RWPE2 (cell line): ENCODE results near the gene ACTL6A.

Experiments used
- ATAC-seq: fragments of 200-7000 bp; cut with Tn5 transposase; 3 replicates; pipeline ENCODE4 v1.9.1; 2021; ENCODE audit warnings: low read depth
- DNase-seq: peaks from one replicate; pipeline ENCODE4 v3.0.0-alpha.2; 2020; ENCODE audit warnings: low spot score
- H3K27ac ChIP-seq: fragments of 450-650 bp; 2 replicates; pipeline ENCODE4 v1.5.1; 2017; ENCODE audit warnings: mild to moderate bottlenecking; ENCODE audit not compliant: poor library complexity, severe bottlenecking
- H3K27me3 ChIP-seq: fragments of 250-450 bp; sonication (Bioruptor Pico); 2 replicates; pipeline ENCODE4 v1.5.1; 2021; ENCODE audit warnings: mild to moderate bottlenecking, moderate library complexity; ENCODE audit not compliant: insufficient read depth, poor library complexity, severe bottlenecking
- H3K36me3 ChIP-seq: fragments of 250-450 bp; sonication (Bioruptor Pico); 2 replicates; pipeline ENCODE4 v1.5.1; 2020; ENCODE audit warnings: low read depth, mild to moderate bottlenecking, moderate library complexity
- H3K4me1 ChIP-seq: fragments of 250-450 bp; sonication (Bioruptor Pico); 2 replicates; pipeline ENCODE4 v1.5.1; 2021; ENCODE audit warnings: mild to moderate bottlenecking, moderate library complexity; ENCODE audit not compliant: insufficient read depth, poor library complexity, severe bottlenecking
- H3K4me3 ChIP-seq: fragments of 250-450 bp; sonication (Bioruptor Pico); 2 replicates; pipeline ENCODE4 v1.5.1; 2021; ENCODE audit warnings: mild to moderate bottlenecking, moderate library complexity; ENCODE audit not compliant: severe bottlenecking
- H3K9me3 ChIP-seq: fragments of 250-450 bp; sonication (Bioruptor Pico); 2 replicates; pipeline ENCODE4 v1.5.1; 2021; ENCODE audit warnings: mild to moderate bottlenecking, moderate library complexity; ENCODE audit not compliant: severe bottlenecking
- TF ChIP-seq, protein P1 (sequence below): fragments of 450-650 bp; IDR thresholded peaks from one replicate; pipeline ENCODE4 v1.5.1; 2017; ENCODE audit warnings: mild to moderate bottlenecking, moderate library complexity; ENCODE audit not compliant: poor library complexity, severe bottlenecking

ACTL6A gene

DNA sequence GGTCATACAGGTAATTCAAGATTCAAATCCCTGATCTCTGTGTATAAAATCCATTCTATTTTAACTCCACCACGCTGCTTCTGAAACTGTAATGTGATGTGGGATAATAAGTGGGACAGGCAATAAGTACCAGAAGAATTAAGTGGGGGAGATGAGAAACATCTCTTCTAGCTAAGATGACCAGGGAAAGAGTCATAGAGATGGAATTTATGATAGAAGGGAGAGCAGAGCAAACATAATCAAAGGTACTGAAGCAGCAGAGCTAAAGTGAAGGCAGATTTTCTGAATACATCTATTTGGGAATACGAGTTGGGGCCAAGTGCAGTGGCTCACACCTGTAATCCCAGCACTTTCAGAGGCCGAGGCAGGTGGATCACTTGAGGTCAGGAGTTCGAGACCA, 36.8 kb downstream of the ACTL6A start:
- no peaks in the 10 kb centered on the region for H3K27me3 ChIP-seq
- ATAC-seq, result no peak
- peaks cover 83% of the 10 kb centered on the region for H3K36me3 ChIP-seq
- no peaks in the 10 kb centered on the region for H3K9me3 ChIP-seq
- H3K4me1 ChIP-seq, result no peaks in the 10 kb centered on the region
- H3K27ac ChIP-seq, result no peak overlapping the region
- H3K4me3 ChIP-seq, result no peak overlapping the region
- TF ChIP-seq, protein P1, sequence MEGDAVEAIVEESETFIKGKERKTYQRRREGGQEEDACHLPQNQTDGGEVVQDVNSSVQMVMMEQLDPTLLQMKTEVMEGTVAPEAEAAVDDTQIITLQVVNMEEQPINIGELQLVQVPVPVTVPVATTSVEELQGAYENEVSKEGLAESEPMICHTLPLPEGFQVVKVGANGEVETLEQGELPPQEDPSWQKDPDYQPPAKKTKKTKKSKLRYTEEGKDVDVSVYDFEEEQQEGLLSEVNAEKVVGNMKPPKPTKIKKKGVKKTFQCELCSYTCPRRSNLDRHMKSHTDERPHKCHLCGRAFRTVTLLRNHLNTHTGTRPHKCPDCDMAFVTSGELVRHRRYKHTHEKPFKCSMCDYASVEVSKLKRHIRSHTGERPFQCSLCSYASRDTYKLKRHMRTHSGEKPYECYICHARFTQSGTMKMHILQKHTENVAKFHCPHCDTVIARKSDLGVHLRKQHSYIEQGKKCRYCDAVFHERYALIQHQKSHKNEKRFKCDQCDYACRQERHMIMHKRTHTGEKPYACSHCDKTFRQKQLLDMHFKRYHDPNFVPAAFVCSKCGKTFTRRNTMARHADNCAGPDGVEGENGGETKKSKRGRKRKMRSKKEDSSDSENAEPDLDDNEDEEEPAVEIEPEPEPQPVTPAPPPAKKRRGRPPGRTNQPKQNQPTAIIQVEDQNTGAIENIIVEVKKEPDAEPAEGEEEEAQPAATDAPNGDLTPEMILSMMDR, result no peak
- DNase-seq, result no peak

DNA sequence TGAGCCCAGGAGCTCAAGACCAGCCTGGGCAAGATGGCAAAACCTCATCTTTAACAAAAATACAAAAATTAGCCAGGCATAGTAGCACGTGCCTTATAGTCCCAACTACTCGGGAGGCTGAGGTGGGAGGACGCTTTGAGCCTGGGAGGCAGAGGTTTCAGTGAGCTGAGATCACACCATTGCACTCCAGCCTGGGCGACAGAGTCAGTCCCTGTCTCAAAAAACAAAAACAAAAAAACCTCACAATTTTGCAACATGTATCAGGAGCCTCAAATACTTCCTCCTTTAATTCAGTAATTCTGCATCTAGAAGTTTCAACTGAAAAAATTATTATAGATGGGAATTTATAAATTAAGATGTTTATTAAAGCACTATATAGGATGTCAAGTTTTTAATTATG, 40.6 kb downstream of the ACTL6A start:
- Histone ChIP-seq H3K4me1 (no peaks in the 10 kb centered on the region), H3K27me3 (no peaks in the 10 kb centered on the region), H3K4me3 (peak overlapping the region; percentile 82), H3K9me3 (no peaks in the 10 kb centered on the region), H3K27ac (no peak overlapping the region), H3K36me3 (peaks cover 63% of the 10 kb centered on the region)
- ATAC-seq, result no peak
- TF ChIP-seq, protein P1, result no peak
- no peak for DNase-seq

DNA sequence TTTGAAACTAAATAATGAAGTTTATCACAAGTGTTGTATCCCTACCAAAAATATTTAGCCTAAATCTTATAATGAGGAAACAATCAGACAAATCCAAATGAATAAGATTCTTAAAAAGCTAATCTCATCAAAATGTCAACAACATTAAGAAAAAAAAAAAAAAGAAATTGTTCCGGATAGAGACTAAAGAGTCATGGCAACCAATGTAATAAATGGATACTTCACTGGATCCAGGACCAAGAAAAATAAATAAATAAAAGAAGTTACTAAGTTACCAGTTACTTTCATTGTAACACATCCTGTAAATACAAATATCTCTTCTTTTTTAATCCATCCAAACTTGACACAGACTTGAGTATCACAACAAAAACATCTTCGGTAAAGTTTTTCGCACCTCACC, 41.1 kb downstream of the ACTL6A start:
- ATAC-seq, result no peak
- DNase-seq, result no peak
- Histone ChIP-seq H3K4me1 (no peaks in the 10 kb centered on the region), H3K36me3 (peaks cover 58% of the 10 kb centered on the region), H3K27me3 (no peaks in the 10 kb centered on the region), H3K4me3 (peak overlapping the region; percentile 82), H3K27ac (peak overlapping the region; percentile 26), H3K9me3 (no peaks in the 10 kb centered on the region)
- TF ChIP-seq, protein P1, result no peak

DNA sequence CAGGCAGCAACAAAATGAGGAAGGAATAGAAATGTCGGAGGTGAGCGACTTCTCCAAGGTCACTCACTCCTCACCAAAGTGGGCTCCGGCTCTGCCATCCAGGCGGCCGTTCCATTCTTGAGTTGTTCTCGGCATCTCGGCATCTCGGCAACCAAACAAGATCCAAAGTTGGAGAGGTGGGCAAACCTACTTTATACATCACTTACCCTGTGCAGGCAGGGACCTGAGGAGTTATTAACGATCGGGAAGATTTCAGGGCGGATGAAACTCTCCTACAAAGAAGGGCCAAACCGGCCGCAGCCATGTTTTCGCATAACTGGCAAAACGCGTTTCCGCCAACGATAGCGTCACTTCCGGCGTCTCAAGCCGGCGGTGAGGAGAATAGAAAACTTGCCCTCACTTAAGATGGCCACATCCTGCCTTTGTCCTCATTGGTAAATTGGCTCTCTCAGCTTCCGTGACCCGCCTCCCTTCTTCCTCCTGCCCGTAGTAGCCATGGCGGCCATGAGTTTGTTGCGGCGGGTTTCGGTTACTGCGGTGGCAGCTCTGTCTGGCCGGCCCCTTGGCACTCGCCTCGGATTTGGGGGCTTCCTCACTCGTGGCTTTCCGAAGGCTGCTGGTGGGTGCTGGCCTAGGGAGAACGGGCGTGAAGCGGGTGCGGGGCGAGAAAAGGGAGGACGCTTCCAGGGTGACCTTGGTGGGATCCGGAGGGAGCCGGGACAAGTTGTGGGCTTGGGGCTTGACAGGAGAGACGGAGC, 41.8 kb downstream of the ACTL6A start, which contains the start of the genes MRPL47 and NDUFB5:
Gene MRPL47, minus strand, starts transcription at position 318 of the 758 bp plus-strand sequence. Its CDS starts 14 bp downstream, at position 304.
Gene NDUFB5, plus strand, starts transcription at position 474 of the 758 bp plus-strand sequence. Its CDS starts 22 bp downstream, at position 496.
- H3K4me1 ChIP-seq, result no peaks in the 10 kb centered on the region
- DNase-seq, result peak; percentile 89

More for the DNA sequence above, 41.8 kb downstream of the ACTL6A start, which contains the start of the genes MRPL47 and NDUFB5:
- TF ChIP-seq, protein P1, result no peak
- Histone ChIP-seq H3K27me3 (no peaks in the 10 kb centered on the region), H3K4me3 (peak within 1 kb of the TSS; percentile 82), H3K27ac (peak within 1 kb of the TSS; percentile 26), H3K9me3 (no peaks in the 10 kb centered on the region), H3K36me3 (peaks cover 55% of the 10 kb centered on the region)
- ATAC-seq, result peak; percentile 100
